Measurements from ENCODE around the gene INTS7. TPM values are rescaled to one million over a fixed set of nuclear protein-coding genes. Genes with fewer than 3 reads are reported as not detected.

The INTS7 gene
- total and polyA plus RNA-seq, 2 experiments from 2014 or later: 10.9 to 34.0 TPM

DNA sequence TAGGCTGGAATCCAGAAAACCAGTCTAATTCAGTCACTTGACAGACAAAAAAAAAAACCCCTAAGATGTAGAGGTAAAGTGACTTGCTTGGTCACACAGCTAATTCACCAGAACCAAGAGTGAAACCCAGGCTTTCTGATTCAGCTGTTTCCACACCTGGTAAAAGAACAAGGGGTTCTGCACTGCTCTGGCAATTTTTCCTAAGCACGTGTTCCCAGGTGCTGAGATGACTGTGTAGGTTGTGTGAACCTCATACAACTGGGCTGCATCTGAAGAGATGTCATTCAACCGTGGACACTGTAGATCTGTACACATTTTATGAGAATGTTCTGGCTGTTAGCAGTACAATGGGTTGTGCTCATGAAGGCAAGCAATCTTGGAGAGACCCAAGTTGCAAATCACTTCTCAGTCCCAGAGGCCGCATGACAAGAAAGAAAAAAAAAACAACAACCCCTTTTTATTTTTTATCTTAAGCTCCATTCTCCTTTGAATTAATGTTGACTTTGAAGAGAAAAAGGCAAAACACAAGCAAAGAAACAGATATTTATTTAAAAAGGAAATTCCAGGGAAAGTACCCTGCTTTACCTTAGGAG, 95.4 kb downstream of the INTS7 start:
- Mint-ChIP-seq H3K27ac (no peak overlapping the region), H3K4me1 (peaks cover 13% of the 10 kb centered on the region), H3K27me3 (ENCODE audit: insufficient read depth, low read depth, poor library complexity) (no peaks in the 10 kb centered on the region), H3K36me3 (ENCODE audit: low read depth) (peaks cover 14% of the 10 kb centered on the region; the same call in 2 of the 3 replicates), H3K4me3 (no peak overlapping the region), H3K9me3 (no peaks in the 10 kb centered on the region; the same call in 2 of the 3 replicates)
- Histone ChIP-seq H3F3A (replicated peaks; ENCODE audit: low read depth) (no peaks in the 10 kb centered on the region), H3K79me2 (replicated peaks; ENCODE audit: insufficient read depth) (no peaks in the 10 kb centered on the region), H4K20me1 (replicated peaks; ENCODE audit: insufficient read depth) (no peaks in the 10 kb centered on the region; the same call in 1 of the 2 replicates), H3K27ac (ENCODE audit: low read depth) (no peak overlapping the region), H3K4me2 (no peak overlapping the region), H3K4me1 (ENCODE audit: insufficient read depth) (peaks cover 7% of the 10 kb centered on the region; the same call in 1 of the 2 replicates), H3K4me3 (no peak overlapping the region), H2AFZ (no peak overlapping the region), H3K27me3 (ENCODE audit: insufficient read depth) (no peaks in the 10 kb centered on the region), H3K9me2 (ENCODE audit: insufficient read depth) (no peaks in the 10 kb centered on the region), H3K36me3 (ENCODE audit: insufficient read depth) (no peaks in the 10 kb centered on the region)
- DNase-seq (ENCODE audit: low spot score) (no peak), ATAC-seq (no peak)
- TF ChIP-seq REST (IDR thresholded peaks at IDR 0.05; ENCODE audit: unreplicated experiment) (no peak), ZNF331 (CRISPR knock-in tag; IDR thresholded peaks at IDR 0.05; ENCODE audit: low read depth) (no peak), STAT1 (IDR thresholded peaks at IDR 0.05; ENCODE audit: unreplicated experiment) (no peak), EZH2 (IDR thresholded peaks at IDR 0.05; ENCODE audit: low read depth, unreplicated experiment) (no peak)
- TF ChIP-seq, protein P1, sequence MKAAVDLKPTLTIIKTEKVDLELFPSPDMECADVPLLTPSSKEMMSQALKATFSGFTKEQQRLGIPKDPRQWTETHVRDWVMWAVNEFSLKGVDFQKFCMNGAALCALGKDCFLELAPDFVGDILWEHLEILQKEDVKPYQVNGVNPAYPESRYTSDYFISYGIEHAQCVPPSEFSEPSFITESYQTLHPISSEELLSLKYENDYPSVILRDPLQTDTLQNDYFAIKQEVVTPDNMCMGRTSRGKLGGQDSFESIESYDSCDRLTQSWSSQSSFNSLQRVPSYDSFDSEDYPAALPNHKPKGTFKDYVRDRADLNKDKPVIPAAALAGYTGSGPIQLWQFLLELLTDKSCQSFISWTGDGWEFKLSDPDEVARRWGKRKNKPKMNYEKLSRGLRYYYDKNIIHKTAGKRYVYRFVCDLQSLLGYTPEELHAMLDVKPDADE (IDR thresholded peaks at IDR 0.05): no peak

GRCh38 chr1:211938561-211938997, 96.8 kb downstream of the INTS7 start:
- H3K27me3 Mint-ChIP-seq (ENCODE audit: insufficient read depth, low read depth, poor library complexity): no peaks in the 10 kb centered on the region
- H3K4me3 Mint-ChIP-seq: no peak overlapping the region
- no peak overlapping the region for H3K4me2 ChIP-seq
- no peaks in the 10 kb centered on the region for H3K27me3 ChIP-seq (ENCODE audit: insufficient read depth)
- H3K4me1 ChIP-seq (ENCODE audit: insufficient read depth): peaks cover 4% of the 10 kb centered on the region; the same call in 1 of the 2 replicates
- no peaks in the 10 kb centered on the region for H3F3A ChIP-seq (replicated peaks; ENCODE audit: low read depth)
- peaks cover 13% of the 10 kb centered on the region; the same call in 2 of the 3 replicates for H3K36me3 Mint-ChIP-seq (ENCODE audit: low read depth)
- H4K20me1 ChIP-seq (replicated peaks; ENCODE audit: insufficient read depth): no peaks in the 10 kb centered on the region; the same call in 1 of the 2 replicates
- H3K79me2 ChIP-seq (replicated peaks; ENCODE audit: insufficient read depth): no peaks in the 10 kb centered on the region
- DNase-seq (ENCODE audit: low spot score) (no peak), ATAC-seq (no peak)
- H3K9me2 ChIP-seq (ENCODE audit: insufficient read depth): no peaks in the 10 kb centered on the region
- peaks cover 12% of the 10 kb centered on the region for H3K4me1 Mint-ChIP-seq
- H2AFZ ChIP-seq: no peak overlapping the region
- no peak overlapping the region for H3K27ac Mint-ChIP-seq
- H3K4me3 ChIP-seq: no peak overlapping the region
- no peaks in the 10 kb centered on the region; the same call in 2 of the 3 replicates for H3K9me3 Mint-ChIP-seq
- H3K36me3 ChIP-seq (ENCODE audit: insufficient read depth): no peaks in the 10 kb centered on the region
- no peak overlapping the region for H3K27ac ChIP-seq (ENCODE audit: low read depth)
- TF ChIP-seq STAT1 (IDR thresholded peaks at IDR 0.05; ENCODE audit: unreplicated experiment) (no peak), ZNF331 (CRISPR knock-in tag; IDR thresholded peaks at IDR 0.05; ENCODE audit: low read depth) (no peak), ZNF114 (CRISPR knock-in tag; IDR thresholded peaks at IDR 0.05) (no peak), POLR2AphosphoS5 (IDR thresholded peaks at IDR 0.05; ENCODE audit: low read depth) (no peak), JUNB (IDR thresholded peaks at IDR 0.05; ENCODE audit: unreplicated experiment) (no peak), NANOG (IDR thresholded peaks at IDR 0.05; ENCODE audit: borderline replicate concordance) (no peak), EZH2 (IDR thresholded peaks at IDR 0.05; ENCODE audit: low read depth, unreplicated experiment) (no peak), EZH2phosphoT487 (IDR thresholded peaks at IDR 0.05; ENCODE audit: unreplicated experiment) (no peak), CREB1 (CRISPR knock-in tag; IDR thresholded peaks at IDR 0.05; ENCODE audit: low read depth) (no peak)

Measured in GM23338 (cell line).